HG02943 (cell line): Measurements from ENCODE around the gene PSMB11.

Source experiments
- ATAC-seq: cut with Tn5 transposase; IDR thresholded peaks from one replicate; pipeline ENCODE4 v1.9.1; 2021; ENCODE audit warnings: mild to moderate bottlenecking, low read depth, moderate library complexity; ENCODE audit not compliant: unreplicated experiment

Gene PSMB11

DNA sequence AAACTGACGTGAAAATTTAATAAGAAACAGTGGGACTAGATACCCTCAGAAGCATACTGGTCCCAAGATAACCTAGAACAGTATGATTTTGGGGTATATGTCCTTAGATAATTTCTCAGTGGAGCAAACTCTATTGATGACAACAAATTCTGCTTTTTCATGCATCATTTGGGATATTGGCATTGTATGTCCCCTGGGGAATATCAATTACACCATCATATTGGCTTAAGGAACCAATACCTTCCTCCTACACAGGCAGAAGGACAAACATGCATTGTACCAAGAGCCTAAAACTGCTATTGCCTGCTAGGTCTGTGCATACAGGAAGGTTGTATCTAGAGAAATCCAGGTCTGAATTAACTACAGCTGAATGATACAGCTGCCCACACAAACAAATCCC is 32.9 kb downstream of the PSMB11 start:
- no peak for ATAC-seq

DNA sequence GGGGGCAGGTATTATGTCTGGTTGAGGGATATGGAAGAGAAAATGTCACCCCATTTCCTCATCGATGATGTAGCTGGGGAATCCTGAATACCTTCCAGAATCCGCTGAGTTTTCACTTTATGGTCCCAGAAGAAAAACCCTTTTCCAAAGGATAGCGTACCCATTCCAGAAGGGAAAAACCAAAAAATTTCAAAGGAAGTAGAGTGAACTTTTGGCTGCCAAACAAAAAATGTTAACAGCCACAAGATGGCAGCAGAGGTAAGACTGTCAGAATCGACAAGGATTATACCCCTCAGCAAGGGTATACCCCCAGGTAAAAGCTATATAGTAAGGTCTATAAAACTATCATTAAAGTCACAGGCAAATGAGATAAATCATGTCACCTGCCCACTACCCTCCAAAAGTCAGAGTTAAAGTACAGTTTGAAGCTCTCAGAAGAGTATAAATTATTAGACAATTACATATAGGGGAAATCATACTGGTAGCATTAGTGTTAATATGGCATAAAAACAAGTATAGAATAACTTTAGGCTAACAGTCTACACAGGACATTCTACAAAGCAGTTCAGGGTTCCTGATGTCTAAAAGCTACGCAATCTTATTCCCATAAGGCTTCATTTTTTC is 34.9 kb downstream of the PSMB11 start:
- ATAC-seq, result no peak

DNA sequence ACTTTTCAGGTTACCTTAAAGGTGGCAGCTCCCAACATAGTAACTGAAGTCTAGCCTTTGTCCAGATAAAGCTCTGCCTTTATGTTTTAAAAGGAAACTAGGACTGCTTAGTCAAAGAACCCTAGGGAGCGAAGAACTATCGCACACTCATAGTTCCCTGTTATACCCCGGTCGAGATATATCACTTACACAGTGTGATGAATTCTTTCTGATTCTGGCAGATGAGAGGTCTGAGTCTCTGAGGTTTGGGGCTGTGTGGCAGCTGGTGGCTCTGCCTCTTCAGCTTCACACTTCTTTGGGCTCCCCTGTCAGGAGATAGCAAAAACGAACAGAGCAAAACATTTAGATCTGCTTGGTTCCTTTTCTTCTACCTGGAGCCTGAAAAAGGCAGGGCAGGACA is 36.0 kb downstream of the PSMB11 start:
- ATAC-seq, result no peak

DNA sequence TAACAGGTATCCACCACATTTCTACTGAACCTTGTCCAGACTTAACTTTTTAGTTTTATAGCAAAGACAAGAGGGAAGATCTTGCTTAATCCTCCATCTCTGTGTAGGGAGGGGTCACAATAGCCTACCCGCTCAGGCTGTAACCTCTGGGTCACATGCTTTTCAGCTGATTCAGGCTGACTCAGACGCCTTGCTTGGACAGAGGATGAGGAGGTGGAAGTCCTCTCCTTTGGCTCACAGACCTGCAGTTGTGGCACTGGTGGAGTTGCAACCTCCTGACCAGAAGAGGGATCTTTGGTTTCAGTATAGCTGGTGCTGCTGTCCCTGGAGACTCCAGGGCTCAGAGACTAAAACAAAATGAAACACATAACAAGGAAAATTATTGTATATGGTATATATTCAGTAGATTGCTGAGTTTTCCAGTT is 36.7 kb downstream of the PSMB11 start:
- no peak for ATAC-seq

DNA sequence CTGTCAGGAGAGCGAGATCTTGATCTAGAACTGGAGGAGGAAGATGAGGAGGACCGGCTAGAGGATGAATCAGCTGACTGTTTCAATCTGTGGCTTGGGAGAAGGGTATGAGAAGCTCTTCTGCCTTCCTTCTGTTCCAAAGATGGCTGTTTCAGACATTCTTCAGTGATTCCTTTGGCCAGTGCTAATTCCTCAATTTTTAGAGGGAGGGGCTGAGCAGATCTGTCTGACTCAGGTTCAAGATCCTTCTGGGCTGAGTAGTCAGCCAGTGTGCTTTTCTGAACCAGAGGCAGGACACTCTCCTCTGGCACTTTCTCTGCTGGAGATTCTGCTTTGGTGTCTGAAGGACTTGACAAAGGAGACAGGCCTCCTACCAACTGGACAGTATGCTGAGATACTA is 37.7 kb downstream of the PSMB11 start:
- no peak for ATAC-seq

DNA sequence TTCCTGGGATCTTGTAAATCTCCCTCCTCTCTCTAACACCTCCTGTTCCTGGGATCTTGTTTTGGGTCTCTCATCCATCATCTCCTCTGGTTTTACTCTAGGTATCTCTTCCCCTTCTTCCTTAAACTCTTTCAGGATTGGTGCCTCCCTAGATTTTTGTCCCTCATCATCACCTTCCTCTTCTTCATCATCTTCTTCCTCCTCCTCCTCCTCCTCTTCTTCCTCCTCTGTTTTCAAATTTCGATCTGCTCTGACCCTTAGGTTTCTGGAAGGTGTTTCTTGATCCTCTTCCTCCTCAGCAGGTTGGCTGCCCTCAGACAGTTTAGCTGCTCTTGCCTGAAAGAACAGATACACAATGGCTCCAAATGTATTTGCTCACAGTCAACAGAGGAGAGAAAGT is 38.5 kb downstream of the PSMB11 start:
- no peak for ATAC-seq

DNA sequence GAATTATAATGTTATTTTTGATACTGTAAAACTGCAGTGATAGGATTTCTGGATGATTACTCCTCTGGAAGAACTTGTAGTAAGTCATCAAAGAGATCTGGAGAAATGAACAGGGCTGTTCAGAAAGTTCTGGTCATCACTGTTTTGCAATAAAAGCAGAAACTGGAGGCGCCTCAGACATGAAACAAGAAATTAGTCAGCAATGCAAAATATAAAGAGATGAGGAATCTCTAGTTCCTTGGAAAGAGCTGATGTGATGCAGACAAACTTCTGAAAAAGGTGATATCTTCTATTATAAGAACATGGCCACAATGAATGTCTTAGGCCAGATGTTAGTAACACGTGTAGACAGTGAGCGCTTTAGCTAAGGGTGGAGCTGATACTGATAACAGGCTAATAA is 43.4 kb downstream of the PSMB11 start:
- ATAC-seq, result no peak

DNA sequence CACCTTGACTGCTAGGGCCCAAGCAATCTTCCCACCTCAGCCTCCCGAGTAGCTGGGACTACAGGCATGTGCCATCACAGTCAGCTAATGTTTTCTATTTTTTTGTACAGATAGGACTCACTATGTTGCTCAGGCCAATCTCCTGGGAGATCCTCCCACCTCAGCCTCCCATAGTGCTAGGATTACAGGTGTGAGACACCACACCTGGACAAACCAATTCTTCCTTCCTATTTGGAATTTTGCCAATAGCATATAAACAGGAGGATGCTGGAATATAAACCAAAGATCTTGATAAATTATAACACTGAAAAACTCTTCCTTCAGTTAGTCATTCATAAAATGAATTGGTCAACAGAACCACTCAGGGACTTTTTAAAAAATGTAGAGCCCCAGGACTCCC is 44.6 kb downstream of the PSMB11 start:
- no peak for ATAC-seq

DNA sequence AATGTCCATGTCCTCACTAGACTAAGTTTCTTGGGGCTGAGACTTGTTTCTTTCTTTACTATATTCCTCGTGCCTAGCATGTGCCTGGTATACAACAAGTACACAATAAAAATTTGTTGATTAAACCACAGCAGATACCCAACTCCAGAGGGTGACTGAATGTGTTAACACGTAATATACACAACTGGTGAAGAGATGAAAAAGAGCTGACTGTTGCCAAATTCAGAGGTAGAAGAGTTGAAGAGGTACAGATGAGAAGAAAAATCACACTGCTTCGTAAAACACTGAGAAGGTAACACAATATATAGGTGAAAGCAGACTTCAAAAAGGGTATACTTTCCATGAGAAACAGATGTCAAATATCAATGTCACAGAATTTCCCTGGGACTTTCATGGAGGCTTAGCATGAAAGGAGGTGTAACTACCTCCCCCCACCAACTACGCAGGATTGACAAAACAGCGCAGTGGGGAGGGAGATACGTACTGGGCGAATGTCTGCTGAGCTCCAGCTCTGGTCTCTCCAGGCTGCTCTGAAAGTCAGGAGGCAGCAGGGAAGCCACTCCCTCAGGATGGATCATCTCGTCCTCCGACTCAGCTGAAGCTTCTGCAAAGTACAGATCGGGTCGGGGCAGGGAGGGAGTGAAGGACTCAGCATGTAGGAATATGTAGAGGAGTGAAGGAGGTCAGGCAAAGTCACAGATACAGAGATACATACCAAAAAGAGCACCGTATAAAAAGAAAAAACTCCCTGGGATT is 47.7 kb downstream of the PSMB11 start:
- ATAC-seq, result no peak

DNA sequence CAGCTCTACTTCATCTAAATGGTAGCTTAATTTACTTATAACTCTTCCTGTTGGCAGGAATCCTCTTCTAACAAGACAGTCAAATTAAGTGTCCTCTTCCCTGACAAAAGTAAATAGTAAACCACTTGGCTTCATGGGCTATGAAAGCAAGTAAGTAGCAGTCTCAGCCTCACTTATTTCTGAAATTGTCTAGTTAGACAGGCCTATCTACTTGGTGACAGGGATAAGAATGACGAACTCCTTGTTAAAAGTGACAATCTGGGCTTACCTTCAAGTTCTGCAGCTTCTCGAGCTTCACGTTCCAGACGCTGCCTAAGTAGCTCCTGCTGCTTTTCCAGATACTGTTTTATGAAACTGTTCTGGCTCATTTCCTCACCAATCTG is 48.2 kb downstream of the PSMB11 start:
- no peak for ATAC-seq

DNA sequence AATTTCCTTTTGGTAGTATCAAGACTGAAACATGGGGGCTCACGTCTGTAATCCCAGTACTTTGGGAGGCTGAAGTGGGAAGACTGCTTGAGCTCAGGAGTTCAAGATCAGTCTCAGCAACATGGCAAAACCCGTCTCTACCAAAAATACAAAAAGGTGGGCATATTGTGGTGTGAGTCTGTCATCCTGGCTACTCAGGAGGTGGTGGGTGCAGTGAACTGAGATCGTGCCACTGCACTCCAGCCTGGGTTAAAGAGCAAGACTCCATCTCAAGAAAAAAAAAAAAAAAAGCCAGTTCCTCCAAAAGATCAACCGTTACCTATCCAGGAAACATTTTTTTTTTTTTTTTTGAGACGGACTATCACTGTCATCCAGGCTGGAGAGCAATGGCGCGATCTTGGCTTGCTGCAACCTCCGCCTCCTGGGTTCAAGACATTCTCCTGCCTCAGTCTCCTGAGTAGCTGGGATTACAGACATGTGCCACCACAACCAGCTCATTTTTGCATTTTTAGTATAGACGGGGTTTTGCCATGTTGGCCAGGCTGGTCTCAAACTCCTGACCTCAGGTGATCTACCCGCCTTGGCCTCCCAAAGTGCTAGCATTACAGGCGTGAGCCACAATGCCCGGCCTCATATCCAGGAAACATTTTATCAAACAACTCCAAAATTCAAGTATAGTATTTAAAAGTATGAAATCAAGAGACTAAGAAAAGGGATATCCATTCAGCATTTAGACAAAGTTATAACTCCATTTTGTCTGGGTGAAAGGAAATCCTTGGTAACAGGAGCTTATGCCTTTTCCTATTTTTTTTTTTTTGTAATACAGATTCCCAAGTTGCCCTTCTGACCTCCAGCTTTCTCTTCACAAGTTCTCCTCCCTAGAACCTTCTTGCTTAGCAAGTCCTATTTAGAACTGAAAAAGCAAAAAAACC is 49.5 kb downstream of the PSMB11 start:
- no peak for ATAC-seq

DNA sequence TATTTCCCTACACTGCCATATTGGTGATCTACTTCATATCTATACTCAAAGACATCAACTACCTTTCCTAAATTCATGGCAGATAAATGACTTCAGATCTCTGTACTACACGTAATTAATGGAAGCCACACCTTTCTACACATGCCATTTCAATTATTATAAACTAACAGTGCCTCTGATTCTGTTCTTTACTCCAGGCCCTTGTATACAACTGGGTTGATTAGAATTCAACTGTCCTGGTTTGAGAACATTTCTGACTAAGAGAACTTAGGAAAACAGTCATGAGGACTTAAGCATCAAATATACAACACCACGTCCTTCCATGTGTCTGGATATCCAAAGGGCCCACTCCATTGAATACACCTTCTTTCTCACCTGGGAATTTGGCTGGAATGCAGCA is 51.1 kb downstream of the PSMB11 start:
- no peak for ATAC-seq

DNA sequence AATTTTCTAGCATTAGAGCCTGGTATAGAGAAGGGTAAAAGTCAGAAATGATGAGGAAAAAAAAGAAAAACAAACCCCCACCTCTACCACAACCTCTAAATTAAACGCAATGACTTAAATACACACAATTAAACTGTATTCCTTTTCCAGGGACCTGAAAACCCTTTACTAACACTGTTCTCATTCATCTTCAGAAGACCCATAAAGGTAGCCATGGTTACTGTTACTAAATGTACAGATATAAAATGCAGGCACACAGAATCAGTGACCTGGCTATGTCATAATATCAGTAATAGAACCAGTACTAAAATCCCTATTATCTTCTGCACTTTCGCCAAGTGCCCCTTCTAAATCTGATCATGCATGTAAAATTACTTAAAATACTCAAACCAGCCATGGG is 51.5 kb downstream of the PSMB11 start:
- no peak for ATAC-seq
